ENCODE results near the gene TSC22D3.
"Not testable (repeated sequence)": the region's sequence is repeated elsewhere in the genome, so short reads cannot be mapped to it uniquely, and the experiment has no call there.

The TSC22D3 gene

DNA sequence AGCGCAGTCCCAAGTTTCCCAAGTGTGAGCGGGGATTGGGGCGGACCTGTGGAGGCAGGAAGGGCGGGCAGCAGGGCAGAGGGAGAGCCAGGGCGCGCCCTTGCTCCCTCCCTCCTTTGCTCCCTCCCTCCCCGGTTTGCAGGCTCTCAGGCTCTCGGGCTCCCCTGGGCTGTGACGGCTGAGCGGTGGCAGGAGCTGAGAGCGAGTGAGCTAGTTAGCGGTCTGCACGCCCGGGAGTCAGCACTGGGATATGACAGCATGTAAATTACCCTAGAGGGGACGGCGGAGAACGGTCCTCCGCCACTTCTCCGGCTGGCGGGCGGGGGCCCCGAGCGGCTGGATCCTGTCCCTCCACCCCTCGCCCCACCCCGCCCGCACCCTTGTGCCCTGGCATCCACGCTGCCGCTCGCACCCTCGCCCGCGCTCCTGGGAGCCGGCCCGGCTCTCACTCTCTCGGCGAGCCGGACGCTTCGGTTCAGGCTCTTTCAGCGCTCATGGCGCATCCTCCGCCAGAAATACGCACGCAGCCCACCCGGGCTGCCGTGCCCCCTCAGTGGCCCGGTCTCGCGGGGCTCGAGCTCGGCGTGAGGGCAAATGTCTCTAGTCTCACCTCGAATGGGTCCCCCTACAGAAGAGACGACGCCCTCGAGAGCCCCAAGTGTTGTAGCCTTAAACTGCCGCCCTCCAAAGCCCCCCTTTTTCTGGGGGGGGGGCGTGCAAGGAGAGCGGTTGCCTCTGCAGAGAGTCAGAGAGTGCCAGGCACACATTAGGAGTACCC is at the start of gene TSC22D3:
TSC22D3 (minus strand) TSS at position 54 of the 778 bp plus-strand sequence. CDS start 368 bp downstream, outside the sequence.
- DNase-seq (ENCODE audit: low spot score) = peak; percentile 71

DNA sequence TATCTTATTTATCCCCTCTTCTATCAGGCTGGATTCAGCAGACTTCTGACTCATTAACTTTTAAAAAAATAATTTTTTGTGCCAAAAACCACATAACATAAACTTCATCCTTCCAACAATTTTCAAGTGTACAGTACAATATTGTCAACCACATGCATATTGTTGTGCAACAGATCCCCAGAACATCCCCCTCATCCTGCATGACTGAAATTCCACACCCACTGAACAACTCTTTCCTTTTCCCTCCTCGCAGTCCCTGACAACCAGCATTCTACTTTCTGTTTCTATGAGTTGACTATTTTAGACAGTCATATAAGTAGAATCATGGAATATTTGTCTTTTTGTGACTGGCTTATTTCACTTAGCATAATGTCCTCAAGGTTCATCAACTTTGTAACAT is 47.9 kb upstream of the TSC22D3 start:
- DNase-seq (ENCODE audit: low spot score) = peak; percentile 65

DNA sequence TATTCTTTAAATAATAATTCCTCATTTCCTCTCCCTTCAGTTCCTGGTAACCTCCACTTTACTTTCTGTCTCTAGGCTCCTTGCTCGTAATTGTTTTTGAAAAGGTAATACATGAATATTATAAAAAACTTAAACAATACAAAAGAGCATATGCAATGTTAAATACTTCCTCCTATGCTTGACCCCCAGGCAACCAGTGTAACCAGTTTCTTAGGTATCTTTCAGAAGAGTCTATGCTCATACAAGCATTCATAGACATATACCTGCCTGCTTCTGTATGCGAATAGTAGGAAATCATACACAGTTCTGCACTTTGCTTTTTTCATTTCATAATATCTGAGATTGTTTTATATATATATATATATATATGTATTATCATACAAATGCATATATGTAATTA is 47.5 kb upstream of the TSC22D3 start:
- DNase-seq (ENCODE audit: low spot score) = no peak

DNA sequence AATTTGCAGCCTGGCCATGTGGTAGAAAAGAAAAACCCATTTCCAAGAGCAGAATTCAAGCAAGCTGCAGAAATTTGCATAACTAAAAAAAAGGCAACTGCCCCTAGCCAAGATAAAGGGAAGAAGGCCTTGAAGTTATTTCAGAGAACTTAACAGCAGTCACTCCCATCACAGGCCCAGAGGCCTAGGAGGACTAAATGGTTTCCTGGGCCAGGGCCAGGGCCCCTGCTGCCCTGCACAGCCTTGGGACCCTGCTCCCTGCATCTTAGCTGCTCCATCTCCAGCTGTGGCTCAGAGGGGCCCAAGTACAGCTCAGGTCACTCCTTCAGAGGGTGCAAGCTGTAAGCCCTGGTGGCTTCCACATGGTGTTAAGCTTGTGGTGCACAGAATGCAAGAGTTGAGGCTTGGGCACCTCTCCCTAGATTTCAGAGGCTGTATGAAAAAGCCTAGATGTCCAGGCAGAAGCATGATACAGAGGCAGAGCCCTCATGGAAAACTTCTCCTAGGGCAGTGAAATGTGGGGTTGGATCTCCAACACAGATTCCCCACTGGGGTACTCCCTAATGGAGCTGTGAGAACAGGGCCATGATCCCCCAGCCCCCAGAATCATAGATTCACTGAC is 43.4 kb upstream of the TSC22D3 start:
- DNase-seq (ENCODE audit: low spot score) = no peak

DNA sequence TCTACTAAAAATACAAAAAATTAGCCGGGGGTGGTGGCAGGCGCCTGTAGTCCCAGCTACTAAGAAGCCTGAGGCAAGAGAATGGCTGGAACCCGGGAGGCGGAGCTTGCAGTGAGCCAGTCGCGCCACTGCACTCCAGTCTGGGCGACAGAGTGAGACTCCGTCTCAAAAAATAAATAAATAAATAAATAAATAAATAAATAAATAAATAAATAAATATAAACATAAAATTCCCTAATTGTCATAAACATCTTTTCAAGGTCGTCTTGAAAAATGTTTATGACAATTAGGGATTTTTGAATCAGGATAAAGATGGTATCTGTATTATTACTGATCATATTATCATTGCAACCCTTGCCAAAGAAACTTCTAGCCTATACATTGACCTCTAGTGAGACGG is 34.5 kb upstream of the TSC22D3 start:
- not testable (repeated sequence) for DNase-seq (ENCODE audit: low spot score)

DNA sequence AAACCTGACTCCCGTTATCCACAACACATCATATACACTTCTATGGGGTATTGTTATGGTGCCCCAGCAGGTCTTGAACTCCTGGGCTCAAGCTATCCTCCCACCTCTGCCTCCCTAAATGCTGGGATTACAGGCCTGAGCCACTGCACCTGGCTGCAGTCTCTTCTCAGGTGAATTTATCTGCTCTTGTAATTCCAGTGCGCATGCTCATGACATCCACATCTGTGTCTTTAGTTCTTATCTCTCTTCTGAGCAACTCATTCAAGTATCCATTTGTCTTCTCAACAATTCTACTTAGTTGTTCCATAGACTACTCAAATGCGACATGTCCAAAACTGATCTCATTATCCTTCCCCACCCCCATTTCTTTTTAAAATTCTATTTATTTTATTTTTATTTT is 29.6 kb upstream of the TSC22D3 start:
- DNase-seq (ENCODE audit: low spot score) = no peak

DNA sequence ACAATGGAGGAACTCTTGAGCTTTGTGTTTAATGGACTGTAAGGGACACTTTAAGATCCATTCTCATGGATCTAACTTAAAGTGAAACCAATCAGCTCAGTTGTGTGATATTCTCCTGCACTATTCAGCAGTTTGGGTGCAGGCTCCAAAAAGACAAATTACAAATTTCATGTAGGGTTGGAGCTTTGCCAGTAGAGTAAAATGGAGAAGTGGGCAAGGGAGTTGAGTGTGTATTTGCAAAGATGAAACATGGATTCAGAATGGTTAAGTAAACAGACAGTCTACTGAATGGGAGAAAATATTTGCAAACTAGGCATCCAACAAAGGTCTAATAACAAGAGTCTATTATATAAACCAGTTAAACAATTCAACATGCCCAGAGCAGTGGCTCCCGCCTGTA is 28.8 kb upstream of the TSC22D3 start:
- DNase-seq (ENCODE audit: low spot score) = no peak

DNA sequence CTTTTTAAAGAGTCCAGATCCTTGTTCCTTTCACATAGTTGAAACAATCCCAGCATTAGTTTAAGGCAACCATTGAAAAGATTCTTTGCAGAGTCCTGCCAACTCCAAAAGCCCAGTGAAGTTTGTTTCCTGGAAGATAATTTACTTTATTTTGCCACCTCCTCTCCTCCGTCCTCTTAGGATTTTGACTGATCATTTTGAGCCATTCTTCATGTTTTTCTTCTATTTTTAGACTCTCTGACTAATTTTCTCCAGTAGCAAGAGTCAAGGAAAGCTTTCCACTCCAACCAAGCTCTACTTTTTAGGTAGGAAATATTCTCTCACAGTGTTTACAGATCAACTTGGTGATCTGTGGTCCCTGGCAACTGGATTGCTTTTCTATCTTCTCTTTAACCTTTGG is 12.2 kb upstream of the TSC22D3 start:
- no peak for DNase-seq (ENCODE audit: low spot score)

DNA sequence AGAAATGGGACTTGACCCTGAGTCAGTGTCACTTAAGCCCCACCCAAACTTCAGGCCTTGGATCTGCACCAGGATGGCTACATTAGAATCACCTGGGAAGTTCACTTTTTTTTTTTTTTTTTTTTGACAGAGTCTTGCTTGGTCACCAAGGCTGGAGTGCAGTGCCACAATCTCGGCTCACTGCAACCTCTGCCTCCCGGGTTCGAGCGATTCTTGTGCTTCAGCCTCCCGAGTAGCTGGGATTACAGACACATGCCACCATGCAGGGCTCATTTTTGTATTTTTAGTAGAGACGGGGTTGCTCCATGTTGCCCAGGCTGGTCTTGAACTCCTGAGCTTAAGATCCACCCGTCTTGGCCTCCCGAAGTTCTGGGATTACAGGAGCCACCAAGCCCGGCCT is 4.9 kb upstream of the TSC22D3 start:
- no peak for DNase-seq (ENCODE audit: low spot score)

DNA sequence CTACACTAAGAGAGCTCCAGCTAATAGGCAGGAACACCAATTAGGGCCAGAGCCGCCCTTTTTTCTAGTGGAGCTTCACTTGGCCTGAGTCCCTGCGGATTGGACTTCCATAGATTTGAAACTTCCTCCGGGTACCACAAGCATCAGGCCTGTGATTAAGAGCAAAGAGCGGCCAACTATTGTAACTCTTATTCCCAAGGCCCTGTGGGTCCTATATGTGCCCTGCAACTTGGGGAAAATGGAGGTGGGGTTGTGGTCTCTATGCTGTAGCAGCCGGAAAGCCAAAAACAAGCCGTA is 1.9 kb upstream of the TSC22D3 start, which contains the start of gene NCBP2L:
NCBP2L (plus strand) TSS at position 198 of the 297 bp plus-strand sequence. CDS start 16,488 bp downstream, outside the sequence.
- no peak for DNase-seq (ENCODE audit: low spot score)

DNA sequence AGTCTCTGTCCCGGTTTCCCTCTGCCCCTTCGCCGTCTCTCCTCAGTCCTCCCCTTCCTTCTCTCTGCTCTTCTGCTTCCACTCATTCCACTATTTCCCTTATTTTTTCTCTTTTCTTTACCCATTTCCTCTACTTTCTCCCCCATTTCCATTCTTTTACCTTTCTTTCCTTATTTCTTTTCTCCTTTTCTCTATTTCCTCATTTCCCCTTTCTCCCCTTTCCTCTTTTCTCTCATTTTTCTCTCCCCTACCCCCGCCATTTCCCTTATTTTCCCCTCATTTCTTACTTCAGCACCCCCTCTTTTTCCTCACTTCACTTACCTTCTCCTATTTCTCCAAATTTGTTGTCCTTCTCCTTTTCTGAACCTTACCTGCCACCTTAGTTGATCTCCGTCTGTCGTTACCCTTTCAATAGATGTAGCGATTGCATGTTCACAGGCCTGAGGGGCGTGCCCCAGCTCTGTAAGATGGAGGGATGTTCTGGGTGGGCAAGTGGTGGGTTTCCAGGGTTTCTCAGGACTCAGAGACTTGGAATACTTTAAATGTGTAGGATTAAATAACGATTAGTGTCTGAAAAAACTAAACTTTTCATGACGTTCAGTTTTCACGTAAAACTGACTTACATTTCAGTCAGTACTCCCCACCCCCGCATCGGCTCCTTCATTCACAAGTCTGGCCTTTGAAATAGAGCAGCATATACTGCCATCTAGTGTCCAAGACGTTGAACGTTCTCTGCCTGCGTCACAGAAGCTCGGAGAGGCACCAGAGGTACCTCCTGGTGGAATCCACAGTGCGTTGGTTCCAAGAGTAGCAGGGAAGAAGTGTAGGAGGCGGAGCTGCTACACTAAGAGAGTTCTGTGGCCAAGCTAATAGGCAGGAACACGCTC is 1.3 kb upstream of the TSC22D3 start:
- peak; percentile 70 for DNase-seq (ENCODE audit: low spot score)

DNA sequence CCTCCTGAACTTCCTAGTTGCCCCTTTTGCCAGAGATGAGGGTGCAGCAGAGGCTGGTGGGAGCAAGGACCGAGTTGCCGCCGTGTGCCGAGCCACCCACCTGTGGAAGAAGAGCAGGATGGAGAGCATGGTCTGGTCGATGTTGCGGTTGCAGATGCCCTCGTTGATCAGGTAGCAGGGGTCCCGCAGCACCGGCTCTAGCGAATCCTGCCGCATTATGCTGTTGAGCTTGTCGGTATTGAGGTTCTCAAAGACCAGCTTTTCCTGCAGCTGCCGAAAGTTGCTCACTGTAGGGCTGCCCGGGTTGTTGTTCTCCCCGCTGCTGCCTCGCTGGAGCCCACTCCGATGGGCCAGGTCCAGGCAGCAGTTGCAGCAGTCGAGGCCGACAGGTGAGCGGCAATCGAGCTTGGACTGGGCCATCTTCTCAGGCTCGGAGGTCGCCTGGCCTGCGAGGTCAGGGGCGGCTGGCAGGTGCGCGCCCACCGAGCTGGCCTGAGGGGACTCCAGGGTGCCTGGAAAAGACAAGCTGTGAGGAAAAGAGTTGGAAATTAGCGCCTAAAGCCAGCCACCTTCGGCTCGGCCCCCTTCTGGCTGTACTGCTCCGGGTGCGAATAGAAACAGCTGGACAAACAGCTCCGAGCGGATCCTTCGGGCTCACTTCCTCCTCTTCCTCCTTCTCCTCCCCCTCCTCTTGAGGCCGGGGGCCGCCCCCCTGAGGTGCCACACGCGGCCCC is 420 bp downstream of the TSC22D3 start:
- DNase-seq (ENCODE audit: low spot score) = no peak

DNA sequence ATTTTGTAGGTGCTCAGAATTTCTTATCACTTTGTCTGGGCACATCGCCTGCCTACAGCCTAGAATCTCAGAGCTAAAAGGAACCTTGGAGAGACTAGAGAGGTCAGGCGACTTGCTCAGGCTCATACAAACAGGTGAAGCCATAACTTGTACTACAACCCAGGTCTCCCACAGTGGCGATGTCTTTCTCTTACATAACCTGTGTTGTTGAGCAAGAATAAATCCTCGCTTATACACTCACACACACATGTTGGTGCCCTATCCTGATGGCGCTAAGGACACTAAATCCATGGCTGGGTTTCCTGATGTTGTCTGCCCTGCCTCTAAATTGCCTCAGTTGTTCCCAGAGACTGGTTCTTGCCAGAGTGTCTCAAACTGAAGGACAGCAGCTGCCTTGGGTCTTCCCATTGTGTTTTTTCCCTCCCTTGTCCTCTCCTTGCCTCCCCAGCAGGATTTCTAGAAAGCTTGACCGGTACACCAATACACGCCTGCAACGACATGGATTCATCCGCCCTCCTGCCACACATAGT is 1.6 kb downstream of the TSC22D3 start:
- no peak for DNase-seq (ENCODE audit: low spot score)

DNA sequence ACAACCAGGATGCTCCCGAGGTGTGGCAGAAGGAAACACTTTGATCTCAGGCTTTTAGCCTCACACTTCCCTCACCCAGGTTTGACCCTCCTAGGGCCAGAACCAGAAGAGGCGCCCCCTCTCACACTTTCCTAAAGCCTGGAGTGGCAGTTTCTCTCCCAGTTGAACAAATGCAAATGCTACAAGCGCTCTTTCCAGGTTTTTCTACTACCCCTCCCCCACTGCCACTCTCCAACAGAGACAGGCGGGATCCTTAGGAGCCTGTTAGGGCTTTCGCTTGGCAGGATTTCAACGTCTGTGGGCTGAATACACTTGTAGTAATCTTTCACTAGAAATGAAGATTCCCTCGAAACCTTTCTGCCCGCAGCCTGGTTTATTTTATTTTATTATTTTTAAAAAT is 2.4 kb downstream of the TSC22D3 start:
- DNase-seq (ENCODE audit: low spot score) = no peak

DNA sequence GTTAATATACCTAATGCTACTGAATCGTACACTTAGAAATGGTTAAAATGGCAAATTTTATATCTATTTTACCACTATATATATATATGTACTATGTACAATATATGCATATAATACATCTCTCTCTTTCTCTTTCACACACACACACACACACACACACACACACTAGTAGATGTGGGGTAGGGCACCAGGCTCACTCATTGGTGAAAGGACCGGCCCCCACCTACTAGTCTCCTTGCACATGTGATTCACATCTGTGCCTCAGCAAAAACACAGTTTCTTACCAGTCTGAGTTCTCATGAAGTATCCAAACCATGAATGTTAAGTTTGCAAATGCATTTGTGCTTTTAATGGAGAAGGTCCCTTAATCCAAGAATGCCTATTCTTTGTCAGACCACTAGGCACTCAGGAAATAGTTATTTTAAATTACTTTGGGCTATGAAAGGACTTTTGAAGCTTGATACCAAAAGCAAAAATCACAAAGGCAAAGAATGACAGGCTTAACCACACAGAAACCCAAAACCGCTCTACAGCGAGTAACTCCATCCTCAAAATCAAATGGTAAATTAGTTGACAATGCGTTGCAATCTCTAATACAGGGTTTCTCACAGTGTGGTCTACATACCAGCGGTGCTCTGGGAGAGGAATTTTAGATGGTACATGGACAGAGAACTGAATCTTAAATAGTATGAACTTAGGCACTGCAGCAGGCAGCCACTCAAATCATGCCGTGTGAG is 5.8 kb downstream of the TSC22D3 start:
- no peak for DNase-seq (ENCODE audit: low spot score)

DNA sequence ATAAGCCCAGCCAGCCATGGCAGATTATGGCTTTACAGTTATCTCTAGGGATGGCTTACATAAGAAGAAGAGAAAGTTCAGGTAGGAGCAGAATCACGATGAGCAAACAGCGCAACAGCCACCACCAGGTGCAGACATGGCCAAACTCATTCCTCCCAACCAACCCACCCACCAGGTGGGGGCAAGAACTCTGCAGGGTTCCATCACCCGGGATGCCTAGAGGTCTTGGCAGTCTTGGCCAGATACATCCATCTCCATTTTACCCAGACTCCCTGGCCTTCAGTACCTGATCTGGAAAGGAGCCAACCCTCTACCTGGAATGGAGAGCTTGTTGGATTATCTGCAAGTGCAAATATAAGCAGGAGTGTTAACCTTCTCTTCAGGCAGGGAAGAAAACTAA is 7.5 kb downstream of the TSC22D3 start:
- DNase-seq (ENCODE audit: low spot score) = no peak

DNA sequence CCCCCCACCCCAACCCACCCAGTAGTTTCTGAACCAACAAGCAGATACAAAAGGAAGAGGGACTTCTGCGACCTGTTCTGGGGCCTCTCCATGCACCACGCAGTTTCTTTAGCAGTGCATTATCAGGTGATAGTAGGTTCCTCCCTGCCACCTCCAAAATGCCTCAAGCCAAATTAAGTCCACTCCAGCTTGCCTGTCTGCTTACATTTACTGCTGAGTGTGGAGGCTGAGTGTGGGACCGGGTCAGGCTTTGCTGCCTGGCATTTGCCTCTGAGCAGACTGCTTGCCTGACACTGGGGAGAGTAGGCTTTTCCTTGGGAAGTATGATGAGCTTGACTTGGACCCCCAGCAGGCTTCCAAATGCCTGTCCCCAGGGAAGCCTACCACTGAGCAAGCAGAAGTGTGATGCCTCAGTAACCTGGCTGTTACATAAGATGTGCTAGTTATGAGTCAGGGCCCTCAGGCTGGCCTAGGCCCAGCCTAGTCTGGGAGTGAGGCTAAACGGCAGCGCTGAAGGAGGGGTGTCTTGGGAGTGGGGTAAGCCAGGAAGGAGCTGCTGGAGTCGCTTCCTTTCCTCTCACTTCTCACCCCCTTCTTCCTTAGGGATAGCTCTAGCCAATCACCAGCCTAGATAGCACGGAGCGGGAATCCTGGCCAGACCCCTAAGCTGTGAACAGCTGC is 9.0 kb downstream of the TSC22D3 start:
- DNase-seq (ENCODE audit: low spot score) = peak; percentile 23

DNA sequence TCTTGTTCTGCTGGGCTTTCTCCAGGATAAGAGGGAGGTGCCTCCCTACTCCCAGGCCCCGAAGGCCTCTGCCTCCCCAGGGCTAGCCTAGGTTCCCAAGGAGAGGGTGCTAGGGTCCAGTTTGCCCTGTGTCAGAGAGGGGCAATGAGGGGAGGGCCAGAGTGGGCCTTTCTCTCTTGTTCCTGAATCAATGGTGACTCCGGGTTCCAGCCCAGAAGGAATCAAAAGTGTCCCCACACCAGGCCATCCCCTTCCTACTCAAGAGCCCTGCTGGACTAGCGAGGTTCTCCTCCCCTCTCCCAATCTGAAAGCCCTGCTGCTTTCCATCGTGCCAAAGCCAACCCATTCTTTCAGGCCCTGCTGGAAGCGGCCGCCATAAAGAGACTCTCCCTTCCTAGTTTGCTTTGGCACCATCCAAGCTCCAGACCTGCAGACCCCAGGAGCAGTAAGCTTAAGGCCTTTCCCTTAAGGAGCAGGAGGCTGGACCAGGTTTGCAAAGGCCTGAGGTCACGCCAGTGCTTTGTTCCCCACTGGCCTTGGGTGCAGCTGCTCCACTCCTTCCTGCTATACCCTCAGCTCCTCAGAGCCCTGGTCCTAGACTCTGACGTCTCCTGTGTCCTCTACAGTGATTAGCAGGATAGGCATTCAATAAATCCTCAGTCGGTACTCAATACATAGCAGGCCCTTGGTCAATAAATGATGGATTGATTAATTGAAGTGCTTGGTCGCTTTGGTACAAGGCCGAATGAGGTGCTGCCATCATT is 10.6 kb downstream of the TSC22D3 start:
- no peak for DNase-seq (ENCODE audit: low spot score)

DNA sequence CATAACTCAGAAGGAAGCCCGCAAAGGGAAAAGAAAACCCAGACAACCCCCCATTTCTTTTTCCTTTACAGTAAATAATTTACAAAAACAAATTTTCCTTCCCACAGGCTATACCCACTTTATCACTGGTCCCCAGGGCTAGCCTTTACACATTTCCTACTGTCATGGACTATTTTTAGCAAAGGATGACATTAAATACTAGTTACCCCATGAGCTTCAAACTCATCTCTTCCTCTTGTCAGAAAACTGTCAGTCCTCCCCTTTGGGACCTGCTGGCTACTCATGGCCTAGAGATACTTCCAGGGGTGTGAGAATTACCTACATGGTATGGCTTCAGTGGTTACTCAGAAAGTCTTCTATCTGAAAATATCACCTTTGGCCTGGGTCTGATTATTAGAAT is 11.9 kb downstream of the TSC22D3 start:
- DNase-seq (ENCODE audit: low spot score) = no peak

Data from GM03348 (cell line).